ENCODE results near the gene KIF23. TPM values are rescaled to one million over a fixed set of nuclear protein-coding genes. Genes with fewer than 3 reads are reported as not detected.
"Not testable (repeated sequence)": the region's sequence is repeated elsewhere in the genome, so short reads cannot be mapped to it uniquely, and the experiment has no call there.

The KIF23 gene
- total and polyA plus RNA-seq, 7 experiments from 2014 or later: 0.30 to 39.4 (median 0.72) TPM; not detected in 3

- Mint-ChIP-seq H3K27me3 (peaks cover 0 to 13% (median 7%) of the 10 kb centered on the region in 5 donors), H3K36me3 (no peaks in the 10 kb centered on the region), H3K4me3 (no peak overlapping the region), H3K4me1 (no peaks in the 10 kb centered on the region), H3K9me3 (no peaks in the 10 kb centered on the region), H3K27ac (no peak overlapping the region)
- no peaks in the 10 kb centered on the region for H3K27me3 ChIP-seq (ENCODE audit: control insufficient read depth in 2 of 2, insufficient read depth in 2 of 2, low read length in 2 of 2)
- intact Hi-C loops (cut with micrococcal nuclease): no loop called here
- ChIA-PET POLR2A (no interaction called here), CTCF (no interaction called here)
- H3K9me3 ChIP-seq (ENCODE audit: control insufficient read depth in 2 of 3, low read length in 3 of 3): no peaks in the 10 kb centered on the region
- H3K36me3 ChIP-seq (ENCODE audit: control insufficient read depth in 2 of 3, insufficient read depth in 3 of 3, low read length in 3 of 3): no peaks in the 10 kb centered on the region
- H3K4me3 ChIP-seq (ENCODE audit: low read length): no peak overlapping the region
- no peaks in the 10 kb centered on the region for H3K4me1 ChIP-seq (ENCODE audit: control insufficient read depth in 2 of 2, insufficient read depth in 2 of 2, low read length in 2 of 2)
- ATAC-seq (no peak), DNase-seq (no peak)
- H3K27ac ChIP-seq (ENCODE audit: low read depth, low read length): no peak overlapping the region
Measured at GRCh38 chr15:69380100-69380725, 33.9 kb upstream of the KIF23 start.

GRCh38 chr15:69380726-69381105 lies 33.4 kb upstream of the KIF23 start:
- Histone ChIP-seq H3K27ac (ENCODE audit: low read depth, low read length) (no peak overlapping the region), H3K4me3 (ENCODE audit: low read length) (no peak overlapping the region), H3K36me3 (ENCODE audit: control insufficient read depth in 2 of 3, insufficient read depth in 3 of 3, low read length in 3 of 3) (no peaks in the 10 kb centered on the region), H3K27me3 (ENCODE audit: control insufficient read depth in 2 of 2, insufficient read depth in 2 of 2, low read length in 2 of 2) (no peaks in the 10 kb centered on the region), H3K9me3 (ENCODE audit: control insufficient read depth in 2 of 3, low read length in 3 of 3) (no peaks in the 10 kb centered on the region), H3K4me1 (ENCODE audit: control insufficient read depth in 2 of 2, insufficient read depth in 2 of 2, low read length in 2 of 2) (no peaks in the 10 kb centered on the region)
- peak overlapping the region in 1 of 9 donors; percentile 27 for H3K27ac Mint-ChIP-seq
- H3K4me1 Mint-ChIP-seq: no peaks in the 10 kb centered on the region
- peaks cover 0 to 12% (median 7%) of the 10 kb centered on the region in 5 donors for H3K27me3 Mint-ChIP-seq
- ChIA-PET CTCF (no interaction called here), POLR2A (no interaction called here)
- no peak for DNase-seq
- no peak overlapping the region for H3K4me3 Mint-ChIP-seq
- no peaks in the 10 kb centered on the region for H3K36me3 Mint-ChIP-seq
- no peaks in the 10 kb centered on the region for H3K9me3 Mint-ChIP-seq
- no peak for ATAC-seq
- intact Hi-C loops (cut with micrococcal nuclease): no loop called here

GRCh38 chr15:69382176-69382575 lies 32.0 kb upstream of the KIF23 start:
- H3K27ac ChIP-seq (ENCODE audit: low read depth, low read length); DNase-seq; H3K9me3 Mint-ChIP-seq; H3K27ac Mint-ChIP-seq; H3K27me3 Mint-ChIP-seq; H3K4me1 Mint-ChIP-seq; ATAC-seq; intact Hi-C loops (cut with micrococcal nuclease); CTCF ChIA-PET; H3K27me3 ChIP-seq (ENCODE audit: control insufficient read depth in 2 of 2, insufficient read depth in 2 of 2, low read length in 2 of 2); H3K4me3 Mint-ChIP-seq; H3K4me3 ChIP-seq (ENCODE audit: low read length); H3K36me3 ChIP-seq (ENCODE audit: control insufficient read depth in 2 of 3, insufficient read depth in 3 of 3, low read length in 3 of 3); H3K9me3 ChIP-seq (ENCODE audit: control insufficient read depth in 2 of 3, low read length in 3 of 3); H3K4me1 ChIP-seq (ENCODE audit: control insufficient read depth in 2 of 2, insufficient read depth in 2 of 2, low read length in 2 of 2); H3K36me3 Mint-ChIP-seq: not testable (repeated sequence)
- POLR2A ChIA-PET: interaction anchor here (0.6 kb wide), 1 partner anchor 188 kb away, joined by 3 read pairs; no protein-coding TSS in a partner anchor

GRCh38 chr15:69384066-69384465 lies 30.1 kb upstream of the KIF23 start:
- intact Hi-C loops (cut with micrococcal nuclease); ATAC-seq; H3K4me1 Mint-ChIP-seq; DNase-seq; CTCF ChIA-PET; H3K36me3 Mint-ChIP-seq; H3K4me3 Mint-ChIP-seq; H3K36me3 ChIP-seq (ENCODE audit: control insufficient read depth in 2 of 3, insufficient read depth in 3 of 3, low read length in 3 of 3); H3K4me1 ChIP-seq (ENCODE audit: control insufficient read depth in 2 of 2, insufficient read depth in 2 of 2, low read length in 2 of 2); H3K4me3 ChIP-seq (ENCODE audit: low read length); H3K9me3 Mint-ChIP-seq; H3K27ac Mint-ChIP-seq; H3K27ac ChIP-seq (ENCODE audit: low read depth, low read length); H3K9me3 ChIP-seq (ENCODE audit: control insufficient read depth in 2 of 3, low read length in 3 of 3); H3K27me3 Mint-ChIP-seq; H3K27me3 ChIP-seq (ENCODE audit: control insufficient read depth in 2 of 2, insufficient read depth in 2 of 2, low read length in 2 of 2); POLR2A ChIA-PET: not testable (repeated sequence)

- Histone ChIP-seq H3K27me3 (ENCODE audit: control insufficient read depth in 2 of 2, insufficient read depth in 2 of 2, low read length in 2 of 2) (no peaks in the 10 kb centered on the region), H3K4me1 (ENCODE audit: control insufficient read depth in 2 of 2, insufficient read depth in 2 of 2, low read length in 2 of 2) (no peaks in the 10 kb centered on the region), H3K9me3 (ENCODE audit: control insufficient read depth in 2 of 3, low read length in 3 of 3) (no peaks in the 10 kb centered on the region), H3K4me3 (ENCODE audit: low read length) (no peak overlapping the region), H3K36me3 (ENCODE audit: control insufficient read depth in 2 of 3, insufficient read depth in 3 of 3, low read length in 3 of 3) (no peaks in the 10 kb centered on the region), H3K27ac (ENCODE audit: low read depth, low read length) (no peak overlapping the region)
- DNase-seq (no peak), ATAC-seq (no peak)
- Mint-ChIP-seq H3K27ac (no peak overlapping the region), H3K36me3 (no peaks in the 10 kb centered on the region), H3K4me3 (no peak overlapping the region), H3K4me1 (no peaks in the 10 kb centered on the region), H3K9me3 (no peaks in the 10 kb centered on the region), H3K27me3 (no peaks in the 10 kb centered on the region)
- ChIA-PET CTCF (no interaction called here), POLR2A (no interaction called here)
- intact Hi-C loops (cut with micrococcal nuclease): no loop called here
Measured at GRCh38 chr15:69384626-69385598, 29.2 kb upstream of the KIF23 start.

GRCh38 chr15:69385831-69386230 lies 28.3 kb upstream of the KIF23 start:
- H3K4me3 Mint-ChIP-seq: no peak overlapping the region
- H3K36me3 ChIP-seq (ENCODE audit: control insufficient read depth in 2 of 3, insufficient read depth in 3 of 3, low read length in 3 of 3): no peaks in the 10 kb centered on the region
- intact Hi-C loops (cut with micrococcal nuclease): no loop called here
- no peak overlapping the region for H3K4me3 ChIP-seq (ENCODE audit: low read length)
- H3K27ac ChIP-seq (ENCODE audit: low read depth, low read length): no peak overlapping the region
- H3K27me3 Mint-ChIP-seq: no peaks in the 10 kb centered on the region
- POLR2A ChIA-PET: no interaction called here
- no peaks in the 10 kb centered on the region for H3K36me3 Mint-ChIP-seq
- no peaks in the 10 kb centered on the region for H3K9me3 Mint-ChIP-seq
- H3K27ac Mint-ChIP-seq: no peak overlapping the region
- no peaks in the 10 kb centered on the region for H3K4me1 ChIP-seq (ENCODE audit: control insufficient read depth in 2 of 2, insufficient read depth in 2 of 2, low read length in 2 of 2)
- no peaks in the 10 kb centered on the region for H3K9me3 ChIP-seq (ENCODE audit: control insufficient read depth in 2 of 3, low read length in 3 of 3)
- no peaks in the 10 kb centered on the region for H3K4me1 Mint-ChIP-seq
- ATAC-seq (no peak), DNase-seq (no peak)
- CTCF ChIA-PET: no interaction called here
- no peaks in the 10 kb centered on the region for H3K27me3 ChIP-seq (ENCODE audit: control insufficient read depth in 2 of 2, insufficient read depth in 2 of 2, low read length in 2 of 2)

GRCh38 chr15:69386284-69386683 lies 27.9 kb upstream of the KIF23 start:
- no peaks in the 10 kb centered on the region for H3K4me1 ChIP-seq (ENCODE audit: control insufficient read depth in 2 of 2, insufficient read depth in 2 of 2, low read length in 2 of 2)
- H3K9me3 Mint-ChIP-seq: no peaks in the 10 kb centered on the region
- CTCF ChIA-PET: no interaction called here
- ATAC-seq (no peak), DNase-seq (no peak)
- no peak overlapping the region for H3K27ac ChIP-seq (ENCODE audit: low read depth, low read length)
- H3K27me3 Mint-ChIP-seq: no peaks in the 10 kb centered on the region
- POLR2A ChIA-PET: no interaction called here
- H3K27me3 ChIP-seq (ENCODE audit: control insufficient read depth in 2 of 2, insufficient read depth in 2 of 2, low read length in 2 of 2): no peaks in the 10 kb centered on the region
- H3K36me3 ChIP-seq (ENCODE audit: control insufficient read depth in 2 of 3, insufficient read depth in 3 of 3, low read length in 3 of 3): no peaks in the 10 kb centered on the region
- no peaks in the 10 kb centered on the region for H3K9me3 ChIP-seq (ENCODE audit: control insufficient read depth in 2 of 3, low read length in 3 of 3)
- no peak overlapping the region for H3K4me3 ChIP-seq (ENCODE audit: low read length)
- no peaks in the 10 kb centered on the region for H3K36me3 Mint-ChIP-seq
- no peaks in the 10 kb centered on the region for H3K4me1 Mint-ChIP-seq
- no peak overlapping the region for H3K4me3 Mint-ChIP-seq
- intact Hi-C loops (cut with micrococcal nuclease): no loop called here
- H3K27ac Mint-ChIP-seq: no peak overlapping the region

All from naive thymus-derived CD4-positive, alpha-beta T cell (primary cell).